Measurements from ENCODE around the gene UBAC2.

UBAC2 gene

GRCh38 chr13:99218126-99218525 is 17.5 kb downstream of the UBAC2 start:
- no peaks in the 10 kb centered on the region for H3K36me3 ChIP-seq (ENCODE audit: insufficient read depth, low read depth, low read length)
- H3K4me3 ChIP-seq (ENCODE audit: low read length), result no peak overlapping the region
- H3K9me3 ChIP-seq (ENCODE audit: insufficient read depth, low read depth, low read length), result no peaks in the 10 kb centered on the region
- H3K27me3 ChIP-seq (ENCODE audit: insufficient read depth, low read length), result no peaks in the 10 kb centered on the region
- H3K4me1 ChIP-seq (ENCODE audit: insufficient read depth, low read length), result peaks cover 12% of the 10 kb centered on the region; the same call in 1 of the 2 replicates
- H3K27ac ChIP-seq (ENCODE audit: low read length), result no peak overlapping the region
- no peak overlapping the region for H3K9ac ChIP-seq (ENCODE audit: low read depth, low read length)

GRCh38 chr13:99218545-99218944 is 17.9 kb downstream of the UBAC2 start:
- Histone ChIP-seq H3K9ac (ENCODE audit: low read depth, low read length) (no peak overlapping the region), H3K36me3 (ENCODE audit: insufficient read depth, low read depth, low read length) (no peaks in the 10 kb centered on the region), H3K4me1 (ENCODE audit: insufficient read depth, low read length) (peaks cover 12% of the 10 kb centered on the region; the same call in 1 of the 2 replicates), H3K27me3 (ENCODE audit: insufficient read depth, low read length) (no peaks in the 10 kb centered on the region), H3K9me3 (ENCODE audit: insufficient read depth, low read depth, low read length) (no peaks in the 10 kb centered on the region), H3K27ac (ENCODE audit: low read length) (no peak overlapping the region), H3K4me3 (ENCODE audit: low read length) (no peak overlapping the region)

GRCh38 chr13:99218969-99219368 is 18.3 kb downstream of the UBAC2 start:
- no peak overlapping the region for H3K27ac ChIP-seq (ENCODE audit: low read length)
- no peak overlapping the region for H3K4me3 ChIP-seq (ENCODE audit: low read length)
- no peaks in the 10 kb centered on the region for H3K36me3 ChIP-seq (ENCODE audit: insufficient read depth, low read depth, low read length)
- no peaks in the 10 kb centered on the region for H3K9me3 ChIP-seq (ENCODE audit: insufficient read depth, low read depth, low read length)
- no peaks in the 10 kb centered on the region for H3K27me3 ChIP-seq (ENCODE audit: insufficient read depth, low read length)
- peaks cover 16% of the 10 kb centered on the region; the same call in 1 of the 2 replicates for H3K4me1 ChIP-seq (ENCODE audit: insufficient read depth, low read length)
- H3K9ac ChIP-seq (ENCODE audit: low read depth, low read length), result no peak overlapping the region

GRCh38 chr13:99220199-99220935 is 19.7 kb downstream of the UBAC2 start:
- H3K9me3 ChIP-seq (ENCODE audit: insufficient read depth, low read depth, low read length), result no peaks in the 10 kb centered on the region
- no peaks in the 10 kb centered on the region for H3K27me3 ChIP-seq (ENCODE audit: insufficient read depth, low read length)
- H3K27ac ChIP-seq (ENCODE audit: low read length), result no peak overlapping the region
- H3K4me1 ChIP-seq (ENCODE audit: insufficient read depth, low read length), result peaks cover 7% of the 10 kb centered on the region; the same call in 1 of the 2 replicates
- no peak overlapping the region for H3K4me3 ChIP-seq (ENCODE audit: low read length)
- no peaks in the 10 kb centered on the region for H3K36me3 ChIP-seq (ENCODE audit: insufficient read depth, low read depth, low read length)
- no peak overlapping the region for H3K9ac ChIP-seq (ENCODE audit: low read depth, low read length)

GRCh38 chr13:99221567-99222239 is 21.0 kb downstream of the UBAC2 start:
- Histone ChIP-seq H3K36me3 (ENCODE audit: insufficient read depth, low read depth, low read length) (no peaks in the 10 kb centered on the region), H3K4me3 (ENCODE audit: low read length) (no peak overlapping the region), H3K4me1 (ENCODE audit: insufficient read depth, low read length) (peaks cover 7% of the 10 kb centered on the region; the same call in 1 of the 2 replicates), H3K27ac (ENCODE audit: low read length) (no peak overlapping the region), H3K9ac (ENCODE audit: low read depth, low read length) (no peak overlapping the region), H3K9me3 (ENCODE audit: insufficient read depth, low read depth, low read length) (no peaks in the 10 kb centered on the region), H3K27me3 (ENCODE audit: insufficient read depth, low read length) (no peaks in the 10 kb centered on the region)

- Histone ChIP-seq H3K9ac (ENCODE audit: low read depth, low read length) (no peak overlapping the region), H3K36me3 (ENCODE audit: insufficient read depth, low read depth, low read length) (no peaks in the 10 kb centered on the region), H3K27me3 (ENCODE audit: insufficient read depth, low read length) (no peaks in the 10 kb centered on the region), H3K27ac (ENCODE audit: low read length) (no peak overlapping the region), H3K9me3 (ENCODE audit: insufficient read depth, low read depth, low read length) (no peaks in the 10 kb centered on the region), H3K4me1 (ENCODE audit: insufficient read depth, low read length) (peaks cover 7% of the 10 kb centered on the region), H3K4me3 (ENCODE audit: low read length) (no peak overlapping the region)
Observed at GRCh38 chr13:99223587-99223986, 22.9 kb downstream of the UBAC2 start.

- H3K4me3 ChIP-seq (ENCODE audit: low read length), result no peak overlapping the region
- no peaks in the 10 kb centered on the region for H3K36me3 ChIP-seq (ENCODE audit: insufficient read depth, low read depth, low read length)
- H3K27ac ChIP-seq (ENCODE audit: low read length), result no peak overlapping the region
- no peaks in the 10 kb centered on the region for H3K9me3 ChIP-seq (ENCODE audit: insufficient read depth, low read depth, low read length)
- no peaks in the 10 kb centered on the region for H3K27me3 ChIP-seq (ENCODE audit: insufficient read depth, low read length)
- no peak overlapping the region for H3K9ac ChIP-seq (ENCODE audit: low read depth, low read length)
- H3K4me1 ChIP-seq (ENCODE audit: insufficient read depth, low read length), result peaks cover 7% of the 10 kb centered on the region
Observed at GRCh38 chr13:99224021-99224420, 23.4 kb downstream of the UBAC2 start.

GRCh38 chr13:99225078-99225477 is 24.4 kb downstream of the UBAC2 start:
- Histone ChIP-seq H3K9me3 (ENCODE audit: insufficient read depth, low read depth, low read length) (no peaks in the 10 kb centered on the region), H3K36me3 (ENCODE audit: insufficient read depth, low read depth, low read length) (no peaks in the 10 kb centered on the region), H3K27ac (ENCODE audit: low read length) (no peak overlapping the region), H3K27me3 (ENCODE audit: insufficient read depth, low read length) (no peaks in the 10 kb centered on the region), H3K4me3 (ENCODE audit: low read length) (no peak overlapping the region), H3K4me1 (ENCODE audit: insufficient read depth, low read length) (peaks cover 6% of the 10 kb centered on the region), H3K9ac (ENCODE audit: low read depth, low read length) (no peak overlapping the region)

- Histone ChIP-seq H3K27ac (ENCODE audit: low read length) (no peak overlapping the region), H3K36me3 (ENCODE audit: insufficient read depth, low read depth, low read length) (no peaks in the 10 kb centered on the region), H3K27me3 (ENCODE audit: insufficient read depth, low read length) (no peaks in the 10 kb centered on the region), H3K4me3 (ENCODE audit: low read length) (no peak overlapping the region), H3K9me3 (ENCODE audit: insufficient read depth, low read depth, low read length) (no peaks in the 10 kb centered on the region), H3K9ac (ENCODE audit: low read depth, low read length) (no peak overlapping the region), H3K4me1 (ENCODE audit: insufficient read depth, low read length) (peaks cover 4% of the 10 kb centered on the region)
Observed at GRCh38 chr13:99226513-99226912, 25.9 kb downstream of the UBAC2 start.

GRCh38 chr13:99227331-99227900 is 26.8 kb downstream of the UBAC2 start:
- H3K36me3 ChIP-seq (ENCODE audit: insufficient read depth, low read depth, low read length), result no peaks in the 10 kb centered on the region
- no peak overlapping the region for H3K27ac ChIP-seq (ENCODE audit: low read length)
- no peaks in the 10 kb centered on the region for H3K27me3 ChIP-seq (ENCODE audit: insufficient read depth, low read length)
- no peaks in the 10 kb centered on the region for H3K9me3 ChIP-seq (ENCODE audit: insufficient read depth, low read depth, low read length)
- no peak overlapping the region for H3K9ac ChIP-seq (ENCODE audit: low read depth, low read length)
- H3K4me3 ChIP-seq (ENCODE audit: low read length), result no peak overlapping the region
- peaks cover 4% of the 10 kb centered on the region for H3K4me1 ChIP-seq (ENCODE audit: insufficient read depth, low read length)

- Histone ChIP-seq H3K9me3 (ENCODE audit: insufficient read depth, low read depth, low read length) (no peaks in the 10 kb centered on the region), H3K27ac (ENCODE audit: low read length) (no peak overlapping the region), H3K4me1 (ENCODE audit: insufficient read depth, low read length) (peaks cover 4% of the 10 kb centered on the region), H3K9ac (ENCODE audit: low read depth, low read length) (no peak overlapping the region), H3K4me3 (ENCODE audit: low read length) (no peak overlapping the region), H3K27me3 (ENCODE audit: insufficient read depth, low read length) (no peaks in the 10 kb centered on the region), H3K36me3 (ENCODE audit: insufficient read depth, low read depth, low read length) (no peaks in the 10 kb centered on the region)
Observed at GRCh38 chr13:99227909-99228688, 27.4 kb downstream of the UBAC2 start.
